Ovary (tissue), 9 donors: ENCODE measurements around the gene CLDN17. TPM values are rescaled to one million over a fixed set of nuclear protein-coding genes. Genes with fewer than 3 reads are reported as not detected.

Source experiments
- DNase-seq, 5 donors: peaks; one replicate each; pipeline ENCODE4 v3.0.0-alpha.2; 2019 to 2020
- H3K27ac ChIP-seq, 2 donors: fragments of 200-600 bp; one replicate each; pipeline versions ENCODE4 v1.5.1 to v1.8.0; 2019 to 2022
- H3K27me3 ChIP-seq: fragments of 200-600 bp; one replicate; pipeline ENCODE4 v1.8.0; 2022
- H3K36me3 ChIP-seq: fragments of 200-600 bp; sonication (generic); one replicate; pipeline ENCODE4 v1.5.1; 2019
- H3K4me1 ChIP-seq: one replicate; pipeline ENCODE4 v1.8.1; 2013; ENCODE audit warnings: mild to moderate bottlenecking, moderate library complexity; ENCODE audit not compliant: insufficient read depth
- H3K4me3 ChIP-seq: fragments of 200-600 bp; sonication (generic); one replicate; pipeline ENCODE4 v1.5.1; 2017
- H3K9me3 ChIP-seq, 2 donors: fragments of 200-600 bp in 1 of 2; sonication (generic) in 1 of 2; one replicate each; pipeline versions ENCODE4 v1.5.1 to v1.8.1; 2013 to 2019; ENCODE audit warnings: mild to moderate bottlenecking in 1 of 2, moderate library complexity in 1 of 2
- EP300 ChIP-seq: sonication (generic); formaldehyde crosslinking; IDR thresholded peaks from one replicate; pipeline ENCODE4 v1.6.1; 2017; ENCODE audit warnings: antibody characterized with exemption
- POLR2A ChIP-seq: fragments of 450-650 bp; IDR thresholded peaks from one replicate; pipeline ENCODE4 v1.6.1; 2017; ENCODE audit warnings: antibody characterized with exemption, mild to moderate bottlenecking, moderate library complexity
- WGBS, 3 donors: extraction: QIAGEN DNeasy Blood & Tissue Kit in 1 of 3; methylation state at CpG; one replicate each; pipeline versions ENCODE4 v1.1.5 to v1.1.7; 2013 to 2017; 5-methylcytosine and 5-hydroxymethylcytosine counted together
- intact Hi-C, 4 donors: fragments of 100-400 bp; cut with DNase I; formaldehyde crosslinking; loops; one replicate each; pipeline versions ENCODE4 v1.11.0 to v1.15.1; 2022 to 2023
- polyA plus RNA-seq, 2 donors: library from polyadenylated mRNA; stranded (reverse); fragments of 200-250 nt in 1 of 2; fragments of 350-450 nt in 1 of 2; fragmentation: Illumina TruSeq in 1 of 2; extraction: RNeasy Lipid Tissue Mini Kit (QIAGEN cat#74804) in 1 of 2; gene quantifications; one replicate each; pipeline ENCODE4 v1.2.3, GENCODE V29; 2013 to 2014
- total RNA-seq, 7 donors: library from RNA; depleted of rRNA in 2 of 7; stranded (reverse); fragments of >200 nt in 2 of 7; fragmentation: NEBNext Ultra II Directional in 3 of 7; extraction: Animal tissue kit (Norgen Biotek cat#: 25700) in 3 of 7; gene quantifications; one replicate each; pipeline versions ENCODE4 v1.1.0 to v1.2.4, GENCODE V29; 2016 to 2023
- TF ChIP-seq, protein P1 (sequence below), 3 donors: fragments of 450-650 bp in 2 of 3; fragments of 200-600 bp in 1 of 3; IDR thresholded peaks; one replicate each; pipeline versions ENCODE4 v1.5.1 to v1.8.0; 2016 to 2022; ENCODE audit warnings: antibody characterized with exemption in 3 of 3, mild to moderate bottlenecking in 1 of 3
- donor health status: DM: no; HTN: no; CAD: no; lungs with moderate emphysema.
- donor health status: DM: no; HTN: no; CAD: no.
- donor health status: Bipolar disorder and iron deficiency.
- donor health status: DM: yes; HTN: yes; CAD: no.
- donor health status: DM: no; HTN: no; CAD: no.
- donor health status: DM: yes; HTN: yes; CAD: no.

CLDN17 gene
- total and polyA plus RNA-seq, 9 donors, result not detected

DNA sequence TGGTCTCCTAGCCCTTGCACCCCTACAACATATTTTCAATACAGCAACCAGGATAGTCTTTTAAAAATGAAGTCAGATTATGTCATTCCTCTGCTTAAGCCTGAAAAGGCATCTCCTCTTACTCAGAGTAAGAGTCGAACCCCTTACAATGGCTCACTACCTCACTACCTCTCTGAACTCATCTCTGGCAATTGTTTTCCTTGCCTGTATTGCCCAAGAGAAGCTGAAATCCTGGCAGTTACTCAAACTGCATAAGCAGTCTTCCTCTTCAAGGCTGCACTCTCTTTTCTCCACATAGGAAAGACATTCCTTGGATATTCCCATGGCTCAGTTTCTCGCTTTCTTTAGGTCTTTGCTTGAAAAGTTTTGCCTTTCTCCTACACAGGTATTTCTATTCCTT is 26.6 kb upstream of the CLDN17 start:
- DNase-seq, result no peak
- Histone ChIP-seq H3K27me3 (no peaks in the 10 kb centered on the region), H3K9me3 (no peaks in the 10 kb centered on the region), H3K4me1 (no peaks in the 10 kb centered on the region), H3K4me3 (no peak overlapping the region), H3K36me3 (no peaks in the 10 kb centered on the region), H3K27ac (no peak overlapping the region)
- TF ChIP-seq, protein P1, sequence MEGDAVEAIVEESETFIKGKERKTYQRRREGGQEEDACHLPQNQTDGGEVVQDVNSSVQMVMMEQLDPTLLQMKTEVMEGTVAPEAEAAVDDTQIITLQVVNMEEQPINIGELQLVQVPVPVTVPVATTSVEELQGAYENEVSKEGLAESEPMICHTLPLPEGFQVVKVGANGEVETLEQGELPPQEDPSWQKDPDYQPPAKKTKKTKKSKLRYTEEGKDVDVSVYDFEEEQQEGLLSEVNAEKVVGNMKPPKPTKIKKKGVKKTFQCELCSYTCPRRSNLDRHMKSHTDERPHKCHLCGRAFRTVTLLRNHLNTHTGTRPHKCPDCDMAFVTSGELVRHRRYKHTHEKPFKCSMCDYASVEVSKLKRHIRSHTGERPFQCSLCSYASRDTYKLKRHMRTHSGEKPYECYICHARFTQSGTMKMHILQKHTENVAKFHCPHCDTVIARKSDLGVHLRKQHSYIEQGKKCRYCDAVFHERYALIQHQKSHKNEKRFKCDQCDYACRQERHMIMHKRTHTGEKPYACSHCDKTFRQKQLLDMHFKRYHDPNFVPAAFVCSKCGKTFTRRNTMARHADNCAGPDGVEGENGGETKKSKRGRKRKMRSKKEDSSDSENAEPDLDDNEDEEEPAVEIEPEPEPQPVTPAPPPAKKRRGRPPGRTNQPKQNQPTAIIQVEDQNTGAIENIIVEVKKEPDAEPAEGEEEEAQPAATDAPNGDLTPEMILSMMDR (IDR thresholded peaks at IDR 0.05), result no peak
- TF ChIP-seq POLR2A (no peak), EP300 (no peak)
- 92 to 95% (median 93%) methylated on average over 2 of the region's 2 CpGs for WGBS, 3 donors
- intact Hi-C loops, result no loop called here

GRCh38 chr21:30190554-30190953 is 23.9 kb upstream of the CLDN17 start:
- DNase-seq, result no peak
- no peaks in the 10 kb centered on the region for H3K4me1 ChIP-seq
- intact Hi-C loops, result no loop called here
- no peak overlapping the region for H3K27ac ChIP-seq
- no peaks in the 10 kb centered on the region for H3K9me3 ChIP-seq
- no peak overlapping the region for H3K4me3 ChIP-seq
- no peaks in the 10 kb centered on the region for H3K27me3 ChIP-seq
- TF ChIP-seq EP300 (no peak), POLR2A (no peak)
- TF ChIP-seq, protein P1 (IDR thresholded peaks at IDR 0.05), result no peak
- 90 to 91% (median 91%) methylated on average over 7 of the region's 7 CpGs for WGBS, 3 donors
- no peaks in the 10 kb centered on the region for H3K36me3 ChIP-seq

- H3K9me3 ChIP-seq, result no peaks in the 10 kb centered on the region
- WGBS, 3 donors, result 30 to 63% (median 40%) methylated on average over 3 of the region's 3 CpGs
- H3K27me3 ChIP-seq, result no peaks in the 10 kb centered on the region
- TF ChIP-seq POLR2A, result no peak
- TF ChIP-seq, protein P1 (IDR thresholded peaks at IDR 0.05), result no peak
- no peak for TF ChIP-seq EP300
- no peak overlapping the region for H3K27ac ChIP-seq
- H3K36me3 ChIP-seq, result no peaks in the 10 kb centered on the region
- DNase-seq, result no peak
- H3K4me1 ChIP-seq, result no peaks in the 10 kb centered on the region
- H3K4me3 ChIP-seq, result no peak overlapping the region
- intact Hi-C loops, result no loop called here
These were observed 23.2 kb upstream of the CLDN17 start for GRCh38 chr21:30189773-30190172.

DNA sequence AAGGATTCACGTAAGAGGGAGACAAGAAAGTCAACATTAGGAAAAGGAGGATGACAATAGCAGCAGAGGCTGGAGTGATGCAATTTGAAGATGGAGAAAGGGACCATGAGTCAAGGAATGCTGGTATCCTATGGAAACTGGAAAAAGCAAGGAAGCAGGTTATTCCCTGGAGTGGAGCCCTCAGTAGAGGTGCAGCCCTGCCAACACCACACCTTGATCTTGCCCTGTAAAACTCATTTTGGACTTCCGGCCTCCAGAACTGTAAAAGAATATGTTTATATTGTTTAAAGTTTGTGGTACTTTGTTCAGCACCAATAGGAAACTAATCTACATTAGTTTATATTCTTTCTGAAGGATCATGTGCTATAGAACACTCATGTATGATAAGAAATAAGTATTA is 19.6 kb upstream of the CLDN17 start:
- 86 to 94% (median 92%) methylated on average over 2 of the region's 2 CpGs for WGBS, 3 donors
- Histone ChIP-seq H3K4me1 (no peaks in the 10 kb centered on the region), H3K27me3 (no peaks in the 10 kb centered on the region), H3K36me3 (no peaks in the 10 kb centered on the region), H3K4me3 (no peak overlapping the region), H3K9me3 (no peaks in the 10 kb centered on the region), H3K27ac (no peak overlapping the region)
- TF ChIP-seq POLR2A (no peak), EP300 (no peak)
- TF ChIP-seq, protein P1 (IDR thresholded peaks at IDR 0.05), result no peak
- intact Hi-C loops, result no loop called here
- DNase-seq, result no peak

GRCh38 chr21:30168086-30168485 is 1.5 kb upstream of the CLDN17 start:
- Histone ChIP-seq H3K36me3 (no peaks in the 10 kb centered on the region), H3K4me3 (no peak overlapping the region), H3K4me1 (no peaks in the 10 kb centered on the region), H3K27me3 (no peaks in the 10 kb centered on the region), H3K9me3 (no peaks in the 10 kb centered on the region), H3K27ac (no peak overlapping the region)
- DNase-seq, result no peak
- WGBS, 3 donors, result 62 to 76% (median 74%) methylated on average over 3 of the region's 3 CpGs
- TF ChIP-seq EP300 (no peak), POLR2A (no peak)
- TF ChIP-seq, protein P1 (IDR thresholded peaks at IDR 0.05), result no peak
- intact Hi-C loops, result no loop called here
